Endothelial cell of umbilical vein (primary cell): ENCODE data around the gene SYT2. TPM values are rescaled to one million over a fixed set of nuclear protein-coding genes. Genes with fewer than 3 reads are reported as not detected.

Experiments used
- BruUV-seq: library from RNA; stranded (reverse); fragments of 400-500 nt; replicated peaks from 2 replicates; lab custom pipeline; 2021; lab: Mats Ljungman, UMichigan
- CTCF ChIA-PET: fragments of 300-600, 350-600 bp; sonication (Branson Sonifier 250); formaldehyde crosslinking; loops from one replicate; lab custom pipeline; 2021; ENCODE audit warnings: antibody characterized with exemption, inconsistent platforms; lab: Charles Lee
- POLR2A ChIA-PET: fragments of 300-600, 350-600 bp; sonication (Branson Sonifier 250); formaldehyde crosslinking; loops from one replicate; lab custom pipeline; 2021; ENCODE audit warnings: antibody characterized with exemption, inconsistent platforms; lab: Charles Lee
- DNase-seq: peaks from one replicate; pipeline ENCODE4 v3.0.0-alpha.2; 2011; ENCODE audit warnings: low read depth, low spot score
- FAIRE-seq: peaks from 2 replicates; lab custom pipeline; 2011; peaks lifted over from hg19 to GRCh38; lab: Jason Lieb, UNC
- H2AFZ ChIP-seq: 2 replicates; pipeline ENCODE4 v1.6.0; 2012; ENCODE audit warnings: low read depth, low read length, control low read depth, inconsistent platforms
- H3K27ac ChIP-seq: 2 replicates; pipeline ENCODE4 v1.5.1; 2011; ENCODE audit warnings: low read depth, mild to moderate bottlenecking, control low read depth, low read length, moderate library complexity; ENCODE audit not compliant: insufficient read depth
- H3K27me3 ChIP-seq, 2 experiments: 2 replicates each; pipeline versions ENCODE4 v1.6.0 to v1.6.1; 2011; ENCODE audit warnings: low read length in 2 of 2, mixed read lengths in 1 of 2; ENCODE audit not compliant: control insufficient read depth in 2 of 2, insufficient read depth in 2 of 2
- H3K36me3 ChIP-seq, 2 experiments: 2 replicates in 1 of 2; 3 replicates in 1 of 2; pipeline ENCODE4 v1.5.1; 2011; ENCODE audit warnings: low read length in 2 of 2, mild to moderate bottlenecking in 1 of 2, moderate library complexity in 1 of 2; ENCODE audit not compliant: control insufficient read depth in 2 of 2, insufficient read depth in 2 of 2; ENCODE audit errors: extremely low read depth in 1 of 2
- H3K4me1 ChIP-seq: 3 replicates; pipeline ENCODE4 v1.5.1; 2011; ENCODE audit warnings: mild to moderate bottlenecking, low read length; ENCODE audit not compliant: control insufficient read depth, insufficient read depth; ENCODE audit errors: extremely low read depth
- H3K4me2 ChIP-seq: 2 replicates; pipeline ENCODE4 v1.6.1; 2011; ENCODE audit warnings: low read length, control low read depth, mixed read lengths; ENCODE audit not compliant: insufficient read depth
- H3K4me3 ChIP-seq, 3 experiments: fragments of 200-600 bp in 1 of 3; sonication (generic), shearing (Covaris generic) in 1 of 3; replicated peaks in 1 of 3; 2 replicates each; pipeline ENCODE4 v1.5.1; 2011 to 2016; ENCODE audit warnings: control low read depth in 3 of 3, low read length in 3 of 3, mild to moderate bottlenecking in 2 of 3, inconsistent platforms in 1 of 3, low read depth in 1 of 3, moderate library complexity in 1 of 3; ENCODE audit not compliant: insufficient read depth in 1 of 3
- H3K79me2 ChIP-seq: 2 replicates; pipeline ENCODE4 v1.6.0; 2012; ENCODE audit warnings: low read length, inconsistent platforms; ENCODE audit not compliant: control insufficient read depth, insufficient read depth
- H3K9ac ChIP-seq: replicated peaks from 2 replicates; pipeline ENCODE3; 2011; ENCODE audit warnings: low read length, control low read depth; ENCODE audit not compliant: insufficient read depth; ENCODE audit errors: extremely low read depth
- H3K9me1 ChIP-seq: replicated peaks from 3 replicates; pipeline ENCODE4 v1.6.0; 2011; ENCODE audit warnings: mild to moderate bottlenecking, low read length; ENCODE audit not compliant: control insufficient read depth, insufficient read depth; ENCODE audit errors: extremely low read depth
- H3K9me3 ChIP-seq: replicated peaks from 2 replicates; pipeline ENCODE4 v1.5.1; 2012; ENCODE audit warnings: low read length, inconsistent platforms; ENCODE audit not compliant: control insufficient read depth, insufficient read depth
- H4K20me1 ChIP-seq: replicated peaks from 2 replicates; pipeline ENCODE3; 2011; ENCODE audit warnings: mild to moderate bottlenecking, low read length; ENCODE audit not compliant: control insufficient read depth, insufficient read depth; ENCODE audit errors: extremely low read depth
- CTCF ChIP-seq, 2 donors: IDR thresholded peaks; 1 replicate in 1 of 2; 2 replicates in 1 of 2; pipeline ENCODE4 v1.5.1; 2011; ENCODE audit warnings: low read length in 2 of 2, mild to moderate bottlenecking in 2 of 2, moderate library complexity in 2 of 2, control low read depth in 1 of 2, inconsistent platforms in 1 of 2, low read depth in 1 of 2; ENCODE audit not compliant: insufficient read depth in 1 of 2; ENCODE audit errors: extremely low read depth in 1 of 2
- EZH2 ChIP-seq: IDR thresholded peaks from 2 replicates; pipeline ENCODE4 v1.6.1; 2012; ENCODE audit warnings: borderline replicate concordance, low read depth, mild to moderate bottlenecking, moderate library complexity, low read length, inconsistent platforms; ENCODE audit not compliant: severe bottlenecking
- FOS ChIP-seq: IDR thresholded peaks from 2 replicates; pipeline ENCODE4 v1.6.1; 2011; ENCODE audit warnings: mild to moderate bottlenecking, low read length, moderate library complexity, borderline replicate concordance; ENCODE audit not compliant: insufficient read depth
- GATA2 ChIP-seq: IDR thresholded peaks from 2 replicates; pipeline ENCODE4 v1.7.0; 2011; ENCODE audit warnings: low read depth, mild to moderate bottlenecking, moderate library complexity, mixed read lengths, low read length; ENCODE audit not compliant: insufficient read length, insufficient read depth
- JUN ChIP-seq: IDR thresholded peaks from 2 replicates; pipeline ENCODE4 v1.6.1; 2011; ENCODE audit warnings: borderline replicate concordance, low read depth; ENCODE audit not compliant: insufficient read length, insufficient read depth
- MYC ChIP-seq: IDR thresholded peaks from one replicate; pipeline ENCODE4 v1.6.1; 2011; ENCODE audit warnings: mild to moderate bottlenecking, low read depth, low read length
- POLR2A ChIP-seq: IDR thresholded peaks from 2 replicates; pipeline ENCODE4 v1.6.1; 2012; ENCODE audit warnings: low read depth, mild to moderate bottlenecking, control low read depth, low read length
- POLR2AphosphoS5 ChIP-seq: IDR thresholded peaks from 2 replicates; pipeline ENCODE4 v1.6.1; 2012; ENCODE audit warnings: low read depth, mild to moderate bottlenecking, control low read depth, low read length, moderate library complexity; ENCODE audit not compliant: insufficient read depth
- dilution Hi-C: fragments of 300-500 bp; cut with MboI; formaldehyde crosslinking; loops from one replicate; pipeline ENCODE4 v1.15.0; 2019; ENCODE audit warnings: low sequenced_read_pairs; ENCODE audit not compliant: extremely low pct_ligation_motif_present
- intact Hi-C: fragments of 100-400 bp; cut with micrococcal nuclease; formaldehyde crosslinking; loops from one replicate; pipeline ENCODE4 v1.10.0; 2022
- polyA plus RNA-seq, 4 experiments: library from polyadenylated mRNA; depleted of rRNA in 3 of 4; stranded (reverse) in 3 of 4; unstranded in 1 of 4; fragments of >200 nt; gene quantifications; 2 replicates each; pipeline versions ENCODE4 v1.2.1 to v1.2.3, GENCODE V29; 2011 to 2012; ENCODE audit warnings: missing spikeins in 1 of 4
- total RNA-seq: library from RNA; stranded (reverse); gene quantifications from 2 replicates; pipeline ENCODE4 v1.2.3, GENCODE V29; 2021

The SYT2 gene
- total and polyA plus RNA-seq, 2 donors (not counting 3 experiments of a cell fraction or from before 2014, with no cell fraction given) = not detected

GRCh38 chr1:202713110-202713509 lies 2.9 kb upstream of the SYT2 start:
- no peaks in the 10 kb centered on the region for H3K9me1 ChIP-seq
- no peak overlapping the region for H3K4me3 ChIP-seq
- no peak overlapping the region for H3K27ac ChIP-seq
- FAIRE-seq = peak; percentile 97
- no peak for TF ChIP-seq MYC
- no peak for TF ChIP-seq POLR2A
- TF ChIP-seq FOS = peak; percentile 19
- no peak for TF ChIP-seq JUN
- TF ChIP-seq EZH2 = no peak
- no peak for TF ChIP-seq POLR2AphosphoS5
- DNase-seq = peak; percentile 79
- no peak overlapping the region for H3K9ac ChIP-seq
- intact Hi-C loops = no loop called here
- H3K4me2 ChIP-seq = peak overlapping the region; percentile 2
- ChIA-PET POLR2A (no interaction called here), CTCF (interaction anchor here (0.9 to 4.7 kb wide), 8 partner anchors 13 to 520 kb away, joined by 3 to 18 read pairs (median 4); partner anchors contain the start of gene LGR6)
- no TSS peak for BruUV-seq
- peaks cover 20% of the 10 kb centered on the region for H3K4me1 ChIP-seq
- no peak overlapping the region for H2AFZ ChIP-seq
- no peaks in the 10 kb centered on the region for H3K9me3 ChIP-seq
- no peaks in the 10 kb centered on the region for H3K36me3 ChIP-seq
- H3K27me3 ChIP-seq = peaks cover 40 to 46% of the 10 kb centered on the region in 2 experiments
- H4K20me1 ChIP-seq = no peaks in the 10 kb centered on the region
- no peaks in the 10 kb centered on the region for H3K79me2 ChIP-seq
- dilution Hi-C loops = no loop called here

GRCh38 chr1:202711949-202712635 lies 1.8 kb upstream of the SYT2 start:
- ChIA-PET POLR2A (no interaction called here), CTCF (interaction anchor here (1.2 to 1.8 kb wide), 3 partner anchors 40 to 519 kb away, joined by 3 to 6 read pairs (median 3); partner anchors contain the start of gene LGR6)
- Histone ChIP-seq H3K9me1 (no peaks in the 10 kb centered on the region), H3K4me3 (no peak overlapping the region), H3K79me2 (no peaks in the 10 kb centered on the region), H3K9ac (no peak overlapping the region), H3K27ac (no peak overlapping the region), H3K9me3 (no peaks in the 10 kb centered on the region), H3K4me2 (no peak overlapping the region), H4K20me1 (no peaks in the 10 kb centered on the region), H2AFZ (no peak overlapping the region), H3K36me3 (no peaks in the 10 kb centered on the region), H3K27me3 (peaks cover 49 to 50% of the 10 kb centered on the region in 2 experiments), H3K4me1 (peaks cover 20% of the 10 kb centered on the region)
- dilution Hi-C loops (no loop called here), intact Hi-C loops (no loop called here)
- TF ChIP-seq POLR2A = no peak
- TF ChIP-seq CTCF (IDR thresholded peaks at IDR 0.05; ENCODE audit: extremely low read depth in 1 of 2, insufficient read depth in 1 of 2, low read depth in 1 of 2, low read length in 2 of 2) = no peak
- TF ChIP-seq FOS = no peak
- TF ChIP-seq GATA2 = no peak
- no peak for TF ChIP-seq MYC
- FAIRE-seq = no peak
- no TSS peak for BruUV-seq
- no peak for DNase-seq
